GM18867 (cell line): Measurements from ENCODE around the gene ZFP62.

Source experiments
- ATAC-seq: cut with Tn5 transposase; IDR thresholded peaks from one replicate; pipeline ENCODE4 v1.9.1; 2021; ENCODE audit warnings: mild to moderate bottlenecking, moderate library complexity; ENCODE audit not compliant: unreplicated experiment

ZFP62 gene

GRCh38 chr5:180869587-180869986, 8.5 kb upstream of the ZFP62 start:
- ATAC-seq = no peak

DNA sequence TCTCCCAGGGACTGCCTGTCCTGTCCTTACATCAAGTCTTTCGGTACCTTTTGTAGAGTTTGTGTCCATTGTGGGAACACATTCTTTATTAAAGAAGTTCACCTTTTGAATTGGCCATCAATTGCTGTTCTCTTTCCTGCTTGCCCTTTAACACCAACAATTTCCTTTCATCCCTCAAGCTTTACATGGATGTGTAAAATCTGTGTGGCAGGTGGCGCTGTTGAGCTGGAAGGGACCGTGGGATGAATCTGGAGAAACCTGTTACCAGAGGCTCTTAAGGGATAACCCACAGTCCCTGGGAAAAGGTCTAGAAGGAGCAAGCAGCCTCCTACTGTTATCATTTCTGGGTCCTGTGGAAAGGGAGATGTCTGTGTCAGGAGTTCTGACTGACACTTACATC, 7.9 kb upstream of the ZFP62 start:
- no peak for ATAC-seq

DNA sequence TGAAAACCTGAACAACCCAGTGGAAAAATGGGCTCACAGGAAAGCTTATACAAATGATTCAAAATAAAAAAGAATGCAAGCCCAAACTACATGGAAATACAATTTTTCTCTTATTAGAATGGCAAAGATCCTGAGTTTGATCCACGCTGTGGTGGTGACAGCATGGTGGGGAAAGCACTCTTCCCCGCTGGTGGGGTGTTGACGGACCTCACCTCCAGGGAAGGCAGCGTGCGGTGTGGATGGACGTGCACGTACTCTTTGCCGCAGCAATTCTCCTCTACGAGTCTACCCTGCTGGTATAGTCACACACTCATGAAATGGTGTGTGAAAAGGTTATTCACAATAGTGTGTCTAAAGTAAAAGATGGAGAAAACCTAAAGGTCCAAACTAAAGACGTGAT, 5.9 kb upstream of the ZFP62 start:
- ATAC-seq = no peak

GRCh38 chr5:180865981-180866695, 5.1 kb upstream of the ZFP62 start:
- no peak for ATAC-seq

- no peak for ATAC-seq
Measured at GRCh38 chr5:180862645-180863044, 1.6 kb upstream of the ZFP62 start.

DNA sequence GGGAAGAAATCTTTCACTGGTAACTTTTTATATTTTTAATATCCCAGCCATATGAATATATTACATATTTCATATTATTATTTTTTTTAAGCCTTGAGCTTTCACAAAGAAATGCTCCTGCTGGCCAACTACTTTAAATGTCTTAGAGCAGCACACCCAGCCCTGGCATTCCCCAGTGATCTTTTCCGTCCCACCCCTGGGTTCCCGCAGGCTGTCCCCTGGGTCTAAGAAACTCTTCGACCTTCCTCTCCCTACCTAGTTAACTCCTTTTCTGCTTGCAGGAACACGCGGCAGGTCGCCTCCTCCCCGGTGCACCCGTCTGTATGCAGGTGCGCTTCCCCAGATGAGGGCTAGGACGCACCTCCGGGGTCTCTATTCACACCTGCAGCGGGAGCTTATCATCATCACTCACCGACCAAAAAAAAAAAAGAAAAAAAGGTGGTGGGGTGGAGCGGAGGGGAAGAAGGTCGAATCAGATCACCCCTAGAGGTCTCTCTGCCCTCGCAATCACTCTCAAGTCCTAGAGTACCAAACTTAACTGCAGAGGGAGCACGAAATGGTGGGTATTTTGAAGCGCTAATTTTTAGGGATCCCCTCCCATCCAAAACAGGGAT, 696 bp downstream of the ZFP62 start:
- ATAC-seq = peak; percentile 41

DNA sequence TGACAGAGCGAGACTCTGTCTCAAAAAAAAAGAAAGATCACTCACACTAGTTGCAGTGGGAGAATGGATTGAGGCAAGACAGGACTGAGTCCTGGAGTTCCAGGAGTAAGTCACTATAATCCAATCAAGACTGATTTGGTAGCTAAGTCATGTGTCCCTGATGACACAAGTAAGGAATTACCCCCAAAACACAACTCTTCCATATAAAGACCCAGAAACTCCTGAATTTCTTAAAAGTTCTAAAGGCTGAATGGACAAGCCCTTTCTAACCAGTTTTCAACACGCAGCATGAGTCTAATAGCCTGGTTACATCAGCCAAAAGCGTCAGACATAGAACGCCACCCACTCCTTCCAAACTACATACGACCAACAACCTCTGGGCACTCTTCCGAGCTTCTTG, 2.5 kb downstream of the ZFP62 start:
- ATAC-seq = no peak

DNA sequence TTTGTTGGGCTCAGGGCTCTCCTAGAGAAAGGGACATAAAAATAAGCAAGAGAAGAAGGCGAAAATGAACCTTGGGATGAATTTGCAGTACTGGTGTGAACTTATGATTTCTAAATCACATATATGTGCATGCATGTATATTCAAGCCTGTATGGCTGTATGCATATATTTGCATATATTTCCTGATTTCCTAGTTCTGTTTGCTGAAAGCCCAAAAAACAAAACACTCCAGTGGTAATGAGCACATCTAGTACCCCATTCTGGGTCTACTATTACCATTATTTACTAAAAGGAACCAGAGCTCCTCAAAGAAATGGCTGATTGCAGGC, 7.3 kb downstream of the ZFP62 start:
- no peak for ATAC-seq

DNA sequence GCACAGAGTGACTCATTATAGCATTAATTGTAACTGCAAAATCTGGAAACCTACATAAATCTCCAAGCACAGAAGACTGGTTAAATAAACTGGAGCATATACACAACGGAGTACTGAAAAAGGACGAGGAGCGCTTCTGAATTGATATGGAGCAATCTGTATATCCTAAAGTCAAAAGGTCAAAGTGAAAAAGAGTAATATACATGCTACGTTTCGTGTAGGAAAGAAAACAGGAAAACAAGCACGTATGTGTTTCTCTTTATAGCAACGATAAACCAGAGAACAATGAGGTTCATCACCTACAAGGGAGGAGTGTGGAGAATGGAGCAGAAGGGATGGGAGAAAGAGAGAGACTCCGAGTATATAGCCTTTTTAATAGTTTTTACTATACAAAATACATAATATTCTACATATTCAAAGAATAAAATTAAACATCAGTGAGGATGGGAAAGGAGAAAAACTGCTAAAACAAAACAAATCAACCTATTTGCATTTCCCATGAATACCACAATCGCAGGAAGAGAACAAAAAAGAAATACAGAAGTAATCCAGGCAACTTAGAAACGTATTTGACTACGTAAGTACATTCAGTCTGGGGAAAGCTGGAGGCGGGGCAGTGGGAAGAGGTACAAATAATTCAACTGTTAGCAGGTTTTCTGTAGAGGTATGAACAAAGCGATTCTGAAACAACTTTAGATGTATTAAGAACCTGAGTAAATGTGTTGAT, 7.8 kb downstream of the ZFP62 start:
- no peak for ATAC-seq

- no peak for ATAC-seq
Measured at GRCh38 chr5:180852495-180852894, 8.6 kb downstream of the ZFP62 start.

DNA sequence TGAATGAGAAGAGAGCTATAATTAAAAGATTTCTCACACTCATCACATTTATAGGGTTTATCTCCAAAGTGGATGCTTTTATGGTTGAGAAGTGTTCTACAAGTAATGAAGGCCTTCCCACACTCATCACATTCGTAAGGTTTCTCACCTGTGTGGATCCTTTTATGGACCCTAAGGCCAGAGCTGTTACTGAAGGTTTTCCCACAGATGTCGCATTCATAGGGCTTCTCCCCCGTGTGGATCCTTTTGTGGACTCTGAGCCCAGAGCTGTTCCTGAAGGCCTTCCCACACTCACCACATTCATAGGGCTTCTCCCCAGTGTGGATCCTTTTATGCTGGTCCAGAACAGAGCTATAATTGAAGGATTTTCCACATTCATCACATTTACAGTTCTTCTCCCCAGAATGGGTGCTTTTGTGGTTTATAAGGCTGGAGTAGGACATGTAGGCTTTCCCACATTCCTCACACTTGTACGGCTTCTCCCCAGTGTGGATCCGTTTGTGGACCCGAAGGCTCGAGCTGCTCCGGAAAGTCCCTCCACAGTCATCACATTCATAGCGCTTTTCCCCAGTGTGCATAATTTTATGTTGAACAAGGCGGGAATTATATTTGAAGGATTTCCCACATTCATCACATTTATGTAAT, 10.5 kb downstream of the ZFP62 start:
- ATAC-seq = no peak

- ATAC-seq = no peak
Measured at GRCh38 chr5:180849827-180850226, 11.2 kb downstream of the ZFP62 start.

DNA sequence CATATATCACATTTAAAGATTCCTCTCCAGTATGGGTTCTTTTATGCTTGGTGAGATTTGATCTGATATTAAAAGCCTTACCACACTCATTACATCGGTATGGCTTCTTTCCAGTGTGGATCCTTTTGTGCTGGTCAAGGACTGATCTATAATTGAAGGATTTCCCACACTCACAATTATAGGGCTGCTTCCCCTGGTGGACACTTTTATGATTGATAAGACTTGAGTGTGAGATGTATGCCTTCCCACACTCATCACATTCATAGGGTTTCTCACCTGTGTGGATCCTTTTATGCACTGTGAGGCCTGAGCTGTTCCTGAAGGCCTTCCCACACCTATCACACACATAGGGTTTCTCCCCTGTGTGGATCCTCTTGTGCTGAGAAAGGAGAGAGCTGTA, 12.2 kb downstream of the ZFP62 start:
- no peak for ATAC-seq

DNA sequence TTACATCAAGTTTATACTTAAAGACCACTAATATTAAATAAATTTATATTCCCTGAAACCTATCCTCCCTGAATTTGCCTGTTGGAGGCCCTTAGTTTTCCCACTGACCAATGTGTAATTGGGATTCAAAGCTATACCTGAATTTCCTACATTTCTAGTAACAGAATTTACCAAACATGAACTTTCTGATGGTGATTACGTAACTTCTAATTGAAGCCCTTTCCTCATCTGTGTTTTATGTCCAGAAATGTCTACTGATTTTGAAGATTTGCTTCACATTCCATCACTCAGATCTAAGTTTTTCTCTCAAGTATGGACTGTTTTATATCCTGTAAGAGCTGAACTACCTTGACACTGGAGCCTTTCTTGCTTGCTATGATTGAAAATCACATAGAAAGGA, 12.8 kb downstream of the ZFP62 start:
- no peak for ATAC-seq

GRCh38 chr5:180847026-180847425, 14.1 kb downstream of the ZFP62 start:
- ATAC-seq = no peak

DNA sequence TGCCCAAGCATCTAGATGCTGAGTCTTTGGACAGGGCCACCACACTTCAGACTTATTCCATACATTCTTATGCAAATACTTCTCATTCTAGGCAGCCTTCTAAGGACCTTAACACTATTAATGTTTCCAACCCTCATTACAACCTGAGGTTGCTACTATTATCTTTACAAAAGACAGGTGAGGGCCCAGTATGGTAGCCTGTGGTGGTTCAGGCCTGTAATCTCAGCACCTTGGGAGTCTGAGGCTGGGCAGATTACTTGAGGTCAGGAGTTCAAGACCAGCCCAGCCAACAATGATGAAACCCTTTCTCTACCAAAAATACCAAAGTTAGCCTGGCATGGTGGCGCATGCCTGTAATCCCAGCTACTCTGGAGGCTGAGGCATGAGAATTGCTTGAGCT, 16.2 kb downstream of the ZFP62 start:
- no peak for ATAC-seq

GRCh38 chr5:180844432-180844831, 16.6 kb downstream of the ZFP62 start:
- ATAC-seq = no peak

- ATAC-seq = no peak
Measured at GRCh38 chr5:180839935-180840334, 21.1 kb downstream of the ZFP62 start.

DNA sequence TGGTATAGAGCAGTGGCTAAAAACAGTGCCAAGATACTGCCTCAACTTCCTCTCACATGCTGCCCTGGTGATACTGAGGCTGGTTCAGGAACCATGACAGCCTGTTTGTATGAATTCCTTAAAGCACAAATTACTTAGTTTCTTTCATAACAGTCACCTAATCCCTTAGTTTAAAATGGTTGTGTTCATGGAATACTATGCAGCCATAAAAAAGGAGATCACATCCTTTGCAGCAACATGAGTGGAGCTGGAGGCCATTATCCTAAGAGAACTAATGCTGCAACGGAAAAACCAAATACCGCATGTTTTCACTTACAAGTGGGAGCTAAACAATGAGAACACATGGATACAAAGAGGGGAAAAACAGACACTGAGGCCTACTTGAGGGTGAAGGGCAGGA, 21.8 kb downstream of the ZFP62 start:
- ATAC-seq = no peak

DNA sequence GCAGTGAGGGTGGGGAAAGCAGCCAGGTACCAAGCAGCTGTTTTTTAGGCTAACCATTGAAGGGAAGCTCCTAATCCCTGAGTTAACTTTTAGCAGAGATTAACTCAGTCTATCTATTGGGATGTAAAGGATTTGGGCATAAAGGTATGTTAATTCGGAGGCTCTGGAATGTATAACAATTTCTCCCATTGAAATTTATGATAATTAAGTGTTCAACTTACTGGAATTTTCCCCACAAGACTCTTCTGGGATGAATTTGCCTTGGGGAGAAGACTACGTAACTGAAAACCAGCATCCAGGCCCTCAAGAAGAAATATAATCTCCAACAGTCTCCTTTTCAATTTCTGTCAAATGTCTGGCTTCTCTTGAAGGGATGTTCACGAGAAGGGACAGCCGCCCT, 23.6 kb downstream of the ZFP62 start:
- ATAC-seq = no peak

GRCh38 chr5:180832638-180833068, 28.4 kb downstream of the ZFP62 start:
- ATAC-seq = peak; percentile 53
